SU-DHL-6 (cell line): ENCODE measurements around the gene CHCHD10.

Experiments
- CTCF ChIP-seq: fragments of 200-600 bp; sonication (generic); IDR thresholded peaks from one replicate; pipeline ENCODE4 v1.5.1; 2017; ENCODE audit warnings: antibody characterized with exemption, mild to moderate bottlenecking, low read length, moderate library complexity; ENCODE audit not compliant: insufficient read depth, poor library complexity, severe bottlenecking
- EZH2phosphoT487 ChIP-seq: fragments of 200-600 bp; sonication (generic), shearing (Covaris generic); conservative IDR thresholded peaks from 2 replicates; pipeline ENCODE4 v1.6.1; 2018; ENCODE audit warnings: mild to moderate bottlenecking, antibody characterized with exemption, low read length, moderate library complexity, mixed read lengths

DNA sequence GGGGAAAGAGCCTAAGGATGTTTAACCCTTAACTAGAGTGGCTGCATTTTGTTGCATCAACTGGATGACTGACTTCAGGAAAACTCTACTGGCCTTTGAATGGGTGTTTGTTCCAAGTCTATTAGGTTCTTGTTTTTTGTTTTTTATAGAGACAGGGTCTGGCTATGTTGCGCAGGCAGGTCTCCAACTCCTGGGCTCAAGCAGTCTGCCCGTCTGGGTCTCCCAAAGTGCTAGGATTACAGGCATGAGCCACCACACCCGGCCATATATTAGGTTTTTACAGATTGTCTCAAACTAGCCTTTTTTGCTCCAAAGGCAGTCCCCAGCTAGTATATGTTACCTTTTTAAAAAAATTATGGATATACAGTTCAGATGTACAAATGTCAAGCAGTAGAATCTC is 20.1 kb upstream of the CHCHD10 start:
- TF ChIP-seq CTCF (no peak), EZH2phosphoT487 (no peak)
